ENCODE data around the gene SBF1.

DNA sequence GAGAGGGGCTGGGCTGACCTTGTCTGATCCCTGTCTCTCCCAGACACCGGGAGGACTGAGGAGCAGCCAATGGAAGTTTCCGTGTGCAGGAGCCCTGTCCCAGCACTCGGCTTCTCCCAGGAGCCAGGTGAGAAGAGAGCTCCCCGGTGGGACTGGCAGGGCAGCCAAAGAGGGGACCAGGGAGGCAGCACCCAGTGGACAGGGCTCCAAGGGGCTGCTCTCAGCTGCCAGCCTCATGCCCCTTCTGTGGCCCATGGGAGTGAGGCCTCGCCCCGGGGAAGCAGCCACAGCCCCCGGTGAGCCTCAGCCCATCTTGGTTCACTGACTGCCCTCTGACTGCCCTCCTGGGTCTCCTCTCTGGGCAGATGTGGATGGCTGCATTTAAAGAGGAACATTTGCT lies 43.8 kb upstream of the SBF1 start:
- TF ChIP-seq ZNF274 (IDR thresholded peaks at IDR 0.05; ENCODE audit: low read depth, low read length) (no peak), SUZ12 (IDR thresholded peaks at IDR 0.05; ENCODE audit: extremely low read depth, insufficient read depth, insufficient read length) (no peak), YY1 (IDR thresholded peaks at IDR 0.05; ENCODE audit: insufficient read depth, insufficient read length) (no peak)
